K562 (cell line): ENCODE measurements around the gene ANKRD13B. TPM values are rescaled to one million over a fixed set of nuclear protein-coding genes. Genes with fewer than 3 reads are reported as not detected.

Experiments
- BRF1 ChIP-seq: IDR thresholded peaks from 3 replicates; pipeline ENCODE4 v1.6.1; 2011; ENCODE audit warnings: borderline replicate concordance, mild to moderate bottlenecking; ENCODE audit not compliant: insufficient read length; ENCODE audit errors: extremely low read depth
- CBX1 ChIP-seq: sonication (generic); IDR thresholded peaks from 2 replicates; pipeline ENCODE4 v1.6.1; 2016; ENCODE audit warnings: antibody characterized with exemption, low read depth, mild to moderate bottlenecking
- CCNT2 ChIP-seq: IDR thresholded peaks from 2 replicates; pipeline ENCODE4 v1.6.1; 2011; ENCODE audit warnings: borderline replicate concordance, low read depth, mild to moderate bottlenecking, moderate library complexity, mixed read lengths, low read length; ENCODE audit not compliant: insufficient read length; ENCODE audit errors: extremely low read depth
- EHMT2 ChIP-seq: fragments of 450-650 bp; IDR thresholded peaks from 2 replicates; pipeline ENCODE4 v1.6.1; 2018; ENCODE audit warnings: antibody characterized with exemption
- ELF2 ChIP-seq: fragments of 250-450 bp; sonication (Bioruptor Pico); IDR thresholded peaks from 2 replicates; pipeline ENCODE4 v1.5.0; 2021; ENCODE audit warnings: mild to moderate bottlenecking
- KDM4B ChIP-seq, 2 experiments: fragments of 450-650 bp in 1 of 2; sonication (generic) in 1 of 2; IDR thresholded peaks; 2 replicates each; pipeline ENCODE4 v1.6.1; 2016 to 2017; ENCODE audit warnings: borderline replicate concordance in 2 of 2, antibody characterized with exemption in 1 of 2, low read depth in 1 of 2, mild to moderate bottlenecking in 1 of 2
- MTA3 ChIP-seq: fragments of 450-650 bp; formaldehyde crosslinking; IDR thresholded peaks from 2 replicates; pipeline ENCODE4 v1.6.1; 2017; ENCODE audit warnings: mild to moderate bottlenecking, borderline replicate concordance
- NEUROD1 ChIP-seq: fragments of 150-350 bp; IDR thresholded peaks from 2 replicates; pipeline ENCODE4 v1.6.1; 2014; ENCODE audit warnings: borderline replicate concordance, low read length, low read depth; ENCODE audit not compliant: partially characterized antibody
- POLR2AphosphoS2 ChIP-seq: IDR thresholded peaks from 2 replicates; pipeline ENCODE4 v1.6.1; 2012; ENCODE audit warnings: low read length, improper control_type of control experiment
- POLR2H ChIP-seq: IDR thresholded peaks from 2 replicates; pipeline ENCODE4 v1.6.1; 2016; ENCODE audit warnings: missing genetic modification characterization, low read depth, mild to moderate bottlenecking, control low read depth, missing compliant biosample characterization, moderate library complexity
- PRMT5 ChIP-seq: sonication (generic); formaldehyde crosslinking; IDR thresholded peaks from 2 replicates; pipeline ENCODE4 v1.5.0; 2020; ENCODE audit warnings: missing genetic modification reagents
- RFX7 ChIP-seq: fragments of 250-450 bp; sonication (Bioruptor Pico); IDR thresholded peaks from 2 replicates; pipeline ENCODE4 v1.5.1; 2021; ENCODE audit warnings: mild to moderate bottlenecking
- SIRT6 ChIP-seq: IDR thresholded peaks from one replicate; pipeline ENCODE4 v1.6.1; 2012; ENCODE audit warnings: low read depth, mild to moderate bottlenecking, control low read depth, inconsistent platforms, low read length, moderate library complexity
- SMARCE1 ChIP-seq: fragments of 450-650 bp; IDR thresholded peaks from 2 replicates; pipeline ENCODE4 v1.7.1; 2016; ENCODE audit warnings: mild to moderate bottlenecking
- TBL1XR1 ChIP-seq, 2 experiments: IDR thresholded peaks; 2 replicates each; pipeline ENCODE4 v1.6.1; 2012; ENCODE audit warnings: improper control_type of control experiment in 2 of 2, low read length in 2 of 2, mild to moderate bottlenecking in 1 of 2
- U2AF1 ChIP-seq: fragments of 200-400 bp; formaldehyde crosslinking; optimal IDR thresholded peaks from 2 replicates; pipeline ENCODE3; 2017; ENCODE audit warnings: mild to moderate bottlenecking, low read depth, low read length, moderate library complexity
- ZNF324 ChIP-seq: fragments of 250-450 bp; sonication (Bioruptor Pico); IDR thresholded peaks from 2 replicates; pipeline ENCODE4 v1.4.0; 2020; ENCODE audit warnings: mild to moderate bottlenecking
- ZNF644 ChIP-seq: fragments of 200-800 bp; sonication (Bioruptor generic); IDR thresholded peaks from 2 replicates; pipeline ENCODE4 v1.6.1; 2016; ENCODE audit warnings: low read depth, missing genetic modification characterization, missing compliant biosample characterization
- ZNF668 ChIP-seq: fragments of 250-450 bp; sonication (Bioruptor Pico); IDR thresholded peaks from 2 replicates; pipeline ENCODE4 v1.8.0; 2022; ENCODE audit warnings: mild to moderate bottlenecking, inconsistent platforms
- polyA plus RNA-seq, 8 experiments: library from polyadenylated mRNA; depleted of rRNA in 4 of 8; stranded (reverse) in 5 of 8; unstranded in 3 of 8; fragments of >200 nt; fragmentation: Nextera tagmentation in 2 of 8; fragmentation: Illumina TruSeq in 1 of 8; extraction: Ambion mirVana in 2 of 8; extraction: Trizol in 1 of 8; gene quantifications; 2 replicates each; pipeline versions ENCODE4 v1.2.1 to v1.2.3, GENCODE V29; 2011 to 2014; ENCODE audit warnings: inconsistent platforms in 1 of 8, missing spikeins in 1 of 8
- total RNA-seq, 7 experiments: library from RNA; depleted of rRNA in 6 of 7; stranded (reverse); fragments of >200 nt in 6 of 7; fragmentation: Illumina TruSeq in 2 of 7; extraction: Trizol in 2 of 7; gene quantifications; 2 replicates each; pipeline versions ENCODE4 v1.2.1 to v1.2.3, GENCODE V29; 2011 to 2021; ENCODE audit warnings: low replicate concordance in 1 of 7
- TF ChIP-seq, protein P1 (sequence below): sonication (generic); formaldehyde crosslinking; IDR thresholded peaks from 2 replicates; pipeline ENCODE4 v1.8.0; 2022; ENCODE audit warnings: mild to moderate bottlenecking, missing genetic modification reagents
- TF ChIP-seq, protein P2 (sequence below), 2 experiments: IDR thresholded peaks in 1 of 2; conservative IDR thresholded peaks in 1 of 2; 2 replicates each; pipeline ENCODE4 v1.6.1; 2016; ENCODE audit warnings: low read depth in 2 of 2, mild to moderate bottlenecking in 1 of 2, missing compliant biosample characterization in 1 of 2, missing genetic modification characterization in 1 of 2, moderate library complexity in 1 of 2
- TF ChIP-seq, protein P3 (sequence below): fragments of 450-650 bp; IDR thresholded peaks from 2 replicates; pipeline ENCODE4 v1.7.1; 2018; ENCODE audit warnings: mild to moderate bottlenecking, low read depth; ENCODE audit not compliant: partially characterized antibody

The ANKRD13B gene
- total and polyA plus RNA-seq, 9 of the 15 experiments (the other 6 are each of a cell fraction or from before 2014, with no cell fraction given), result 0.15 to 28.1 (median 4.6) TPM

DNA sequence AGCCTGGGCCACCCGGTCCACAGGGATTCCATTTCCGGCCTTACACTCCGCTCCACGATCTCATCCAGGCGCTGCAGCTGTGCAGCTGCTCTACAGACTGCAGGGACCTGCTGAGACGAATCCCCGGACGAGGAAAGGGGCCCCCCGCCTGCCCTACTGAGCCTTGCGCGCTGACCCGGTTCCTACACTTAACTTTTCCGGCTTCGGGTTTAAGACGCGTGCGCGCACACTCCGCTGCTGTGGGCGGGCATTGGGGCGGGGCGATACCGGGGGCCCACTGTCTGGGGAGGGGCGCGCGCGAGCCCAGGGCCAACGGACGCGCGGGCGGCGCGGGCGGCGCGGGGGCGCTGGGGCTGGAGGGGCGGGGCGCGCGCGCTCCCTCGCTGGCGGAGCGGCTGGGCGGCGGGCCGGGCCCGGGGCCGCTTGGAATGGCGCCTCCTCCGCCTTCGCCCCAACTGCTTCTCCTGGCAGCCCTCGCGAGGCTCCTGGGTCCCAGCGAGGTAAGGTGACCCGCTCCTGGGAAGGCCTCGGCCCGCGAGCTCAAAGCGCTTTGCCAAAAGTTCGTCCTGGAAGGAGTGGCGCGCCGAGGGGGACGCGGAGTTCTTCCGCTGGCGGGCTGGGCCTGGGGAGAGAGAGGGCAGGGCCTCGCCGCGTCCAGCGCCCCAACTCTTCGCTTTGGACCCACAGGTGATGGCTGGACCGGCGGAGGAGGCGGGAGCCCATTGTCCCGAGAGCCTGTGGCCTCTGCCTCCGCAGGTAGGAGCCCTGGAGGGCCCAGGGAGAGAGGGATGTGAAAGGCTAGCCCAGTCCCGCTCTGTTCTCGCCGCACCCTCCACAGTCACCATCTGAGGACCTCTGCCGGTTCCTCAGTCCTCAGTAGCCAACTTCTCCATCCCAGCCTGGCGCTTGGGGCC is 24.3 kb upstream of the ANKRD13B start, which contains the start of gene TP53I13 (continued):
- no peak for TF ChIP-seq CCNT2
- TF ChIP-seq U2AF1, result no peak
- TF ChIP-seq, protein P1, sequence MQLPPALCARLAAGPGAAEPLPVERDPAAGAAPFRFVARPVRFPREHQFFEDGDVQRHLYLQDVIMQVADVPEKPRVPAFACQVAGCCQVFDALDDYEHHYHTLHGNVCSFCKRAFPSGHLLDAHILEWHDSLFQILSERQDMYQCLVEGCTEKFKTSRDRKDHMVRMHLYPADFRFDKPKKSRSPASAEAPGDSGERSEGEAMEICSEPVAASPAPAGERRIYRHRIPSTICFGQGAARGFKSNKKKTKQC (CRISPR knock-in tag), result no peak
- no peak for TF ChIP-seq PRMT5 (CRISPR knock-in tag)
- TF ChIP-seq ZNF668, result no peak
- TF ChIP-seq KDM4B (IDR thresholded peaks at IDR 0.05; ENCODE audit: borderline replicate concordance in 2 of 2, low read depth in 1 of 2), result no peak
- TF ChIP-seq, protein P2, sequence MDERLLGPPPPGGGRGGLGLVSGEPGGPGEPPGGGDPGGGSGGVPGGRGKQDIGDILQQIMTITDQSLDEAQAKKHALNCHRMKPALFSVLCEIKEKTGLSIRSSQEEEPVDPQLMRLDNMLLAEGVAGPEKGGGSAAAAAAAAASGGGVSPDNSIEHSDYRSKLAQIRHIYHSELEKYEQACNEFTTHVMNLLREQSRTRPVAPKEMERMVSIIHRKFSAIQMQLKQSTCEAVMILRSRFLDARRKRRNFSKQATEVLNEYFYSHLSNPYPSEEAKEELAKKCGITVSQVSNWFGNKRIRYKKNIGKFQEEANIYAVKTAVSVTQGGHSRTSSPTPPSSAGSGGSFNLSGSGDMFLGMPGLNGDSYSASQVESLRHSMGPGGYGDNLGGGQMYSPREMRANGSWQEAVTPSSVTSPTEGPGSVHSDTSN (CRISPR knock-in tag; IDR thresholded peaks at IDR 0.05; ENCODE audit: low read depth), result no peak
- TF ChIP-seq, protein P2 (tag; conservative IDR thresholded peaks at IDR 0.05; ENCODE audit: low read depth), result no peak
- no peak for TF ChIP-seq BRF1
- no peak for TF ChIP-seq ELF2 (CRISPR knock-in tag)
- TF ChIP-seq ZNF324, result no peak
- no peak for TF ChIP-seq POLR2AphosphoS2
- peak; percentile 39; the same call in 1 of the 2 replicates for TF ChIP-seq CBX1
- no peak for TF ChIP-seq SIRT6
- TF ChIP-seq SMARCE1, result no peak
- TF ChIP-seq EHMT2, result no peak
- no peak for TF ChIP-seq POLR2H
- TF ChIP-seq, protein P3, sequence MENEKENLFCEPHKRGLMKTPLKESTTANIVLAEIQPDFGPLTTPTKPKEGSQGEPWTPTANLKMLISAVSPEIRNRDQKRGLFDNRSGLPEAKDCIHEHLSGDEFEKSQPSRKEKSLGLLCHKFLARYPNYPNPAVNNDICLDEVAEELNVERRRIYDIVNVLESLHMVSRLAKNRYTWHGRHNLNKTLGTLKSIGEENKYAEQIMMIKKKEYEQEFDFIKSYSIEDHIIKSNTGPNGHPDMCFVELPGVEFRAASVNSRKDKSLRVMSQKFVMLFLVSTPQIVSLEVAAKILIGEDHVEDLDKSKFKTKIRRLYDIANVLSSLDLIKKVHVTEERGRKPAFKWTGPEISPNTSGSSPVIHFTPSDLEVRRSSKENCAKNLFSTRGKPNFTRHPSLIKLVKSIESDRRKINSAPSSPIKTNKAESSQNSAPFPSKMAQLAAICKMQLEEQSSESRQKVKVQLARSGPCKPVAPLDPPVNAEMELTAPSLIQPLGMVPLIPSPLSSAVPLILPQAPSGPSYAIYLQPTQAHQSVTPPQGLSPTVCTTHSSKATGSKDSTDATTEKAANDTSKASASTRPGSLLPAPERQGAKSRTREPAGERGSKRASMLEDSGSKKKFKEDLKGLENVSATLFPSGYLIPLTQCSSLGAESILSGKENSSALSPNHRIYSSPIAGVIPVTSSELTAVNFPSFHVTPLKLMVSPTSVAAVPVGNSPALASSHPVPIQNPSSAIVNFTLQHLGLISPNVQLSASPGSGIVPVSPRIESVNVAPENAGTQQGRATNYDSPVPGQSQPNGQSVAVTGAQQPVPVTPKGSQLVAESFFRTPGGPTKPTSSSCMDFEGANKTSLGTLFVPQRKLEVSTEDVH, result no peak
- TF ChIP-seq TBL1XR1 (IDR thresholded peaks at IDR 0.05; ENCODE audit: low read length in 2 of 2), result no peak
- no peak for TF ChIP-seq NEUROD1
- no peak for TF ChIP-seq RFX7 (CRISPR knock-in tag)
- no peak; the same call in 1 of the 2 replicates for TF ChIP-seq MTA3
- no peak for TF ChIP-seq ZNF644 (tag)
